ENCODE measurements around the gene SREBF1. TPM values are rescaled to one million over a fixed set of nuclear protein-coding genes. Genes with fewer than 3 reads are reported as not detected.

Gene SREBF1
- total RNA-seq, 1 experiment from 2014 or later, result 230 TPM

GRCh38 chr17:17779015-17779611 lies 57.7 kb downstream of the SREBF1 start:
- BruUV-seq (replicated peaks), result no TSS peak
- DNase-seq (ENCODE audit: low read depth, low spot score) (no peak), ATAC-seq (no peak)
- H3K4me1 ChIP-seq (ENCODE audit: control insufficient read depth, insufficient read depth, low read length), result peaks cover 39% of the 10 kb centered on the region
- peak overlapping the region; percentile 48; the same call in 1 of the 2 replicates for H3K27ac ChIP-seq (ENCODE audit: low read length)
- H3K9me3 ChIP-seq (ENCODE audit: control insufficient read depth, insufficient read depth, low read depth, low read length), result no peaks in the 10 kb centered on the region
- H3K27me3 ChIP-seq (ENCODE audit: control insufficient read depth, insufficient read depth, low read length), result no peaks in the 10 kb centered on the region
- CTCF ChIA-PET, result interaction anchor here (0.7 kb wide), 1 partner anchor 97 kb away, joined by 4 read pairs; no protein-coding TSS in a partner anchor
- TF ChIP-seq CTCF (IDR thresholded peaks at IDR 0.05) (no peak), SIN3A (IDR thresholded peaks at IDR 0.05; ENCODE audit: borderline replicate concordance, insufficient read depth, low read depth, low read length) (no peak), POLR2AphosphoS5 (IDR thresholded peaks at IDR 0.05; ENCODE audit: low read depth, low read length) (no peak), TCF7L2 (IDR thresholded peaks at IDR 0.05; ENCODE audit: low read depth, low read length) (no peak), REST (IDR thresholded peaks at IDR 0.05; ENCODE audit: insufficient read depth in 1 of 2, low read depth in 2 of 2, low read length in 1 of 2) (no peak)
- intact Hi-C loops (cut with micrococcal nuclease; ENCODE audit: unreplicated experiment) (no loop called here), in situ Hi-C loops (cut with HindIII; ENCODE audit: low pct_unique_long_range_greater_than_20kb, low sequenced_read_pairs) (no loop called here)
- POLR2A ChIA-PET, result interaction anchor here (0.5 to 0.6 kb wide), 2 partner anchors 47 to 250 kb away, joined by 10 to 21 read pairs; no protein-coding TSS in a partner anchor
- no peak overlapping the region for H3K4me3 ChIP-seq (ENCODE audit: low read depth in 2 of 2, low read length in 2 of 2)
- no peaks in the 10 kb centered on the region for H3K36me3 ChIP-seq (ENCODE audit: control insufficient read depth, insufficient read depth, low read length)

- Histone ChIP-seq H3K27me3 (ENCODE audit: control insufficient read depth, insufficient read depth, low read length) (no peaks in the 10 kb centered on the region), H3K36me3 (ENCODE audit: control insufficient read depth, insufficient read depth, low read length) (no peaks in the 10 kb centered on the region), H3K4me1 (ENCODE audit: control insufficient read depth, insufficient read depth, low read length) (peaks cover 38% of the 10 kb centered on the region), H3K4me3 (ENCODE audit: low read depth in 2 of 2, low read length in 2 of 2) (no peak overlapping the region), H3K27ac (ENCODE audit: low read length) (peak overlapping the region; percentile 48; the same call in 1 of the 2 replicates), H3K9me3 (ENCODE audit: control insufficient read depth, insufficient read depth, low read depth, low read length) (no peaks in the 10 kb centered on the region)
- BruUV-seq (replicated peaks), result no TSS peak
- no peak for DNase-seq (ENCODE audit: low read depth, low spot score)
- no peak for ATAC-seq
- CTCF ChIA-PET, result no interaction called here
- in situ Hi-C loops (cut with HindIII; ENCODE audit: low pct_unique_long_range_greater_than_20kb, low sequenced_read_pairs), result no loop called here
- intact Hi-C loops (cut with micrococcal nuclease; ENCODE audit: unreplicated experiment), result no loop called here
- POLR2A ChIA-PET, result interaction anchor here (0.5 to 0.6 kb wide), 2 partner anchors 47 to 251 kb away, joined by 10 to 21 read pairs; no protein-coding TSS in a partner anchor
- TF ChIP-seq REST (IDR thresholded peaks at IDR 0.05; ENCODE audit: insufficient read depth in 1 of 2, low read depth in 2 of 2, low read length in 1 of 2), result no peak
- TF ChIP-seq SIN3A (IDR thresholded peaks at IDR 0.05; ENCODE audit: borderline replicate concordance, insufficient read depth, low read depth, low read length), result no peak
- no peak for TF ChIP-seq POLR2AphosphoS5 (IDR thresholded peaks at IDR 0.05; ENCODE audit: low read depth, low read length)
- TF ChIP-seq TCF7L2 (IDR thresholded peaks at IDR 0.05; ENCODE audit: low read depth, low read length), result no peak
- TF ChIP-seq CTCF (IDR thresholded peaks at IDR 0.05), result no peak
Measured at GRCh38 chr17:17778308-17779014, 58.3 kb downstream of the SREBF1 start.
